DOHH2 (cell line): ENCODE results near the gene MZB1.
A peak's percentile ranks its signal among the peaks of the same experiment; 100 is the strongest.

Source experiments
- H3F3A ChIP-seq: fragments of 200-600 bp; sonication (generic), shearing (Covaris generic); 2 replicates; pipeline ENCODE4 v1.6.0; 2016; ENCODE audit warnings: antibody characterized with exemption, mild to moderate bottlenecking; ENCODE audit not compliant: control insufficient read depth, insufficient read depth
- H3K27ac ChIP-seq: fragments of 200-600 bp; sonication (generic); 2 replicates; pipeline ENCODE4 v1.5.1; 2014; ENCODE audit warnings: low read depth, mild to moderate bottlenecking, low read length, moderate library complexity
- H3K27me3 ChIP-seq: fragments of 200-600 bp; sonication (generic); 2 replicates; pipeline ENCODE4 v1.6.1; 2014; ENCODE audit warnings: mild to moderate bottlenecking, low read length, mixed read lengths; ENCODE audit not compliant: control insufficient read depth
- H3K36me3 ChIP-seq: fragments of 200-600 bp; sonication (generic); 2 replicates; pipeline ENCODE4 v1.6.1; 2014; ENCODE audit warnings: mild to moderate bottlenecking, low read length, moderate library complexity, mixed read lengths; ENCODE audit not compliant: control insufficient read depth
- H3K4me1 ChIP-seq: fragments of 200-600 bp; sonication (generic); 2 replicates; pipeline ENCODE4 v1.6.1; 2014; ENCODE audit warnings: mild to moderate bottlenecking, low read length, mixed read lengths; ENCODE audit not compliant: control insufficient read depth
- H3K4me2 ChIP-seq: fragments of 200-600 bp; sonication (generic); 2 replicates; pipeline ENCODE4 v1.6.0; 2014; ENCODE audit warnings: mild to moderate bottlenecking, low read length, moderate library complexity
- H3K4me3 ChIP-seq: fragments of 200-600 bp; sonication (generic); 2 replicates; pipeline ENCODE4 v1.5.1; 2014; ENCODE audit warnings: mild to moderate bottlenecking, low read length, mixed read lengths
- H3K79me2 ChIP-seq: fragments of 200-600 bp; sonication (generic); 2 replicates; pipeline ENCODE4 v1.6.1; 2014; ENCODE audit warnings: mild to moderate bottlenecking, low read length, mixed read lengths; ENCODE audit not compliant: control insufficient read depth
- H3K9me2 ChIP-seq: fragments of 200-600 bp; sonication (generic); replicated peaks from 2 replicates; pipeline ENCODE4 v1.6.1; 2014; ENCODE audit warnings: mild to moderate bottlenecking, low read length, mixed read lengths; ENCODE audit not compliant: control insufficient read depth
- H3K9me3 ChIP-seq: fragments of 200-600 bp; sonication (generic); 2 replicates; pipeline ENCODE4 v1.6.1; 2014; ENCODE audit warnings: antibody characterized with exemption, low read length, mixed read lengths; ENCODE audit not compliant: control insufficient read depth, insufficient read depth
- H4K20me1 ChIP-seq: fragments of 200-600 bp; sonication (generic); 2 replicates; pipeline ENCODE4 v1.6.0; 2014; ENCODE audit warnings: low read depth, mild to moderate bottlenecking, antibody characterized with exemption, low read length, moderate library complexity; ENCODE audit not compliant: control insufficient read depth, insufficient read depth
- CTCF ChIP-seq: fragments of 200-600 bp; sonication (generic); IDR thresholded peaks from one replicate; pipeline ENCODE4 v1.5.1; 2014; ENCODE audit warnings: antibody characterized with exemption, mild to moderate bottlenecking, low read depth, low read length; ENCODE audit not compliant: poor library complexity, severe bottlenecking
- EZH2phosphoT487 ChIP-seq: fragments of 200-600 bp; sonication (generic); IDR thresholded peaks from 2 replicates; pipeline ENCODE4 v1.6.1; 2017; ENCODE audit warnings: borderline replicate concordance, mild to moderate bottlenecking, antibody characterized with exemption, low read length, moderate library complexity, mixed read lengths

The MZB1 gene

DNA sequence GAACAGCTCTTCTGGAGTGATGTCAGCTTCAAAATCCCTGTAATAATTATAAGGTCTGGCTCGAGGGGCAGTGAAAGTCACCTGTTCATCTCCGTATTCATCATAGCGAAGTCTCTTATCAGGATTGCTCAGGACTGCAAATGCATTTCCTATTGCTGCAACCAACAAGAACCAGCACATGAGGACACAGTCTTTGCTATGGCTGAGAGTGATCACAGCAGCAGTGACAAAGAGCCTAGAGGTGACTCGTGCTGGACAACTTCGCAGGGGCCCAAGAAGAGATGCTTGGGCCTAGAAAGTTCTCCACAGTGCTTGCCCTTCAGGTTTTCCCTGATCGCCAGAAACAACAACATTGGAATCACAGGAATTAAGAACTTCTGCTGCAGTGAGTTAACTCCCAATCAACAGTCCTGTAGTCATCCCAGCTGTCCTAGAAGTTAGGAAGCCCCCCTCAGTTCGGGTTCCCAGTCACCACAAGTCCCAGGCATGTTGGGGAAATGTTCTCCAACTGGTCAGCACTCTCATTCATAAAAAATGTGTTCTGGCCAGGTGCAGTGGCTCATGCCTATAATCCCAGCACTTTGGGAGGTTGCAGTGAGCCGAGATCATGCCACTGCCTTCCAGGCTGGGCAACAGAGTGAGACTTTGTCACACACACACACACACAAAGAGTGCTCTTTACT is 36.6 kb upstream of the MZB1 start:
- no peaks in the 10 kb centered on the region for H3K36me3 ChIP-seq
- H3K27me3 ChIP-seq = no peaks in the 10 kb centered on the region
- no peaks in the 10 kb centered on the region for H3K4me1 ChIP-seq
- no peaks in the 10 kb centered on the region for H4K20me1 ChIP-seq
- no peaks in the 10 kb centered on the region for H3F3A ChIP-seq
- H3K4me3 ChIP-seq = no peak overlapping the region
- no peaks in the 10 kb centered on the region for H3K9me2 ChIP-seq
- no peaks in the 10 kb centered on the region for H3K79me2 ChIP-seq
- TF ChIP-seq CTCF (no peak), EZH2phosphoT487 (no peak)
- H3K9me3 ChIP-seq = no peaks in the 10 kb centered on the region
- no peak overlapping the region for H3K4me2 ChIP-seq
- H3K27ac ChIP-seq = no peak overlapping the region

DNA sequence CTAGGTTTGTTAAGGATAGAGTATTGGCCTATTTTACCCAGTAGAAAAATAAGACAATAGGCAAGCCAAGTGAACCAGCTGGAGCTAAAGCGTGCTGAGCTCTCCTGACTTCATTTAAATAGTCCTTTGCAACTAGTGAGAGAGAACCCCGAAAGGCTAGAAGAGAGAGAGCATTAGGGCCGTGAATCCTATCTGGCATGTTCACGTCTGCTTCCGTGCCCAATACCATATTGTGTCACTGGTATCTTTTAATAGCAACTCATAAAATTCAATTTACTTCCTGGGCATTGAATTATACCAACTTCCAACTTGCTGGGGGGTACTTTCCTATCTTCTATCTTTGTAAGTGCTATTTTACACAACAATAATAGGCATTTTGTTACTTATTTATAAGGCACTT is 35.8 kb upstream of the MZB1 start:
- Histone ChIP-seq H3K36me3 (no peaks in the 10 kb centered on the region), H3K4me3 (no peak overlapping the region), H3K79me2 (no peaks in the 10 kb centered on the region), H3F3A (no peaks in the 10 kb centered on the region), H3K9me3 (no peaks in the 10 kb centered on the region), H3K9me2 (no peaks in the 10 kb centered on the region), H3K4me2 (no peak overlapping the region), H4K20me1 (no peaks in the 10 kb centered on the region), H3K27me3 (no peaks in the 10 kb centered on the region), H3K27ac (no peak overlapping the region), H3K4me1 (no peaks in the 10 kb centered on the region)
- TF ChIP-seq EZH2phosphoT487 (no peak), CTCF (no peak)

- no peaks in the 10 kb centered on the region for H3K27me3 ChIP-seq
- no peaks in the 10 kb centered on the region for H3K4me1 ChIP-seq
- no peak overlapping the region for H3K27ac ChIP-seq
- TF ChIP-seq EZH2phosphoT487 = no peak
- peak; percentile 94 for TF ChIP-seq CTCF
- no peaks in the 10 kb centered on the region for H3K9me3 ChIP-seq
- H3F3A ChIP-seq = no peaks in the 10 kb centered on the region
- H3K79me2 ChIP-seq = no peaks in the 10 kb centered on the region
- no peaks in the 10 kb centered on the region for H4K20me1 ChIP-seq
- H3K9me2 ChIP-seq = no peaks in the 10 kb centered on the region
- H3K4me3 ChIP-seq = no peak overlapping the region
- no peak overlapping the region for H3K4me2 ChIP-seq
- H3K36me3 ChIP-seq = no peaks in the 10 kb centered on the region
Measured at GRCh38 chr5:139422307-139422893, 32.7 kb upstream of the MZB1 start.
